HCT116 (cell line): ENCODE measurements around the gene ARF1.

ENCODE experiments used
- CEBPB ChIP-seq: IDR thresholded peaks from 2 replicates; pipeline ENCODE4 v1.6.1; 2012; ENCODE audit warnings: low read depth
- EZH2 ChIP-seq: fragments of 200-600 bp; sonication (generic); IDR thresholded peaks from 2 replicates; pipeline ENCODE4 v1.6.1; 2017; ENCODE audit warnings: antibody characterized with exemption, mixed run types
- EZH2phosphoT487 ChIP-seq: fragments of 200-600 bp; IDR thresholded peaks from 2 replicates; pipeline ENCODE4 v1.6.1; 2018; ENCODE audit warnings: antibody characterized with exemption, borderline replicate concordance
- POLR2A ChIP-seq: IDR thresholded peaks from 2 replicates; pipeline ENCODE4 v1.7.0; 2011; ENCODE audit warnings: borderline replicate concordance; ENCODE audit not compliant: insufficient read depth, insufficient read length; ENCODE audit errors: extremely low read depth
- POLR2AphosphoS5 ChIP-seq: IDR thresholded peaks from 2 replicates; pipeline ENCODE4 v1.6.1; 2011; ENCODE audit warnings: mild to moderate bottlenecking, low read depth, low read length, moderate library complexity
- RAD21 ChIP-seq: IDR thresholded peaks from 2 replicates; pipeline ENCODE4 v1.6.1; 2012; ENCODE audit warnings: low read depth, mild to moderate bottlenecking
- TCF7L2 ChIP-seq: IDR thresholded peaks from 2 replicates; pipeline ENCODE4 v1.7.0; 2011; ENCODE audit warnings: borderline replicate concordance, inconsistent platforms; ENCODE audit not compliant: insufficient read depth, insufficient read length; ENCODE audit errors: extremely low read depth
- YY1 ChIP-seq: IDR thresholded peaks from 2 replicates; pipeline ENCODE4 v1.6.1; 2011; ENCODE audit warnings: low read length, low read depth, moderate library complexity, mild to moderate bottlenecking; ENCODE audit not compliant: insufficient replicate concordance; ENCODE audit errors: extremely low read depth
- ZNF274 ChIP-seq: fragments of 200-500 bp; sonication (Bioruptor generic); IDR thresholded peaks from 2 replicates; pipeline ENCODE4 v1.6.1; 2014; ENCODE audit warnings: mild to moderate bottlenecking, low read depth, low read length, inconsistent platforms
- TF ChIP-seq, protein P1 (sequence below), 3 experiments: fragments of 200-600 bp in 1 of 3; sonication (generic) in 1 of 3; IDR thresholded peaks in 2 of 3; conservative IDR thresholded peaks in 1 of 3; 2 replicates each; pipeline ENCODE4 v1.5.1; 2012 to 2017; ENCODE audit warnings: low read depth in 2 of 3, low read length in 2 of 3, antibody characterized with exemption in 1 of 3, borderline replicate concordance in 1 of 3, control low read depth in 1 of 3, mild to moderate bottlenecking in 1 of 3, mixed read lengths in 1 of 3, mixed run types in 1 of 3, moderate library complexity in 1 of 3; ENCODE audit not compliant: insufficient read depth in 1 of 3

DNA sequence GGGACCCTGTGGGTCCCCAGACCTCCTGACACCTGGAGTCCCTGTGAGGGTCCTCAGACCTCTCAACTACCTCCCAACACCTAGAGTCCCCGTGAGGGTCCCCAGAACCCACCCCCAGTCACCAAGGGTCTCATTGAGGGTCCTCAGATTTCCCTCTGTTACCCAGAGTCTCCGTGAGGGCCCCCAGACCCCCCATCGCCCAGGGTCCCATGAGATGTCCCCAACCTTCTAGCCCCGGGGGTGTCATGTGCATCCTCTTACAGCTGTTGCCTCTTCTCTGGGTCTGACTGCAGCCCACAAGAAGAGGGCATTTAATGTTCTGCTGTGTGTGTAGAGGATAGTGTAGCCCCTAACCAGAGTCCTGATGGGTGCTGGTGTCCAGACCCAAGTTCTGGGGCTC lies 65.3 kb downstream of the ARF1 start:
- TF ChIP-seq, protein P1, sequence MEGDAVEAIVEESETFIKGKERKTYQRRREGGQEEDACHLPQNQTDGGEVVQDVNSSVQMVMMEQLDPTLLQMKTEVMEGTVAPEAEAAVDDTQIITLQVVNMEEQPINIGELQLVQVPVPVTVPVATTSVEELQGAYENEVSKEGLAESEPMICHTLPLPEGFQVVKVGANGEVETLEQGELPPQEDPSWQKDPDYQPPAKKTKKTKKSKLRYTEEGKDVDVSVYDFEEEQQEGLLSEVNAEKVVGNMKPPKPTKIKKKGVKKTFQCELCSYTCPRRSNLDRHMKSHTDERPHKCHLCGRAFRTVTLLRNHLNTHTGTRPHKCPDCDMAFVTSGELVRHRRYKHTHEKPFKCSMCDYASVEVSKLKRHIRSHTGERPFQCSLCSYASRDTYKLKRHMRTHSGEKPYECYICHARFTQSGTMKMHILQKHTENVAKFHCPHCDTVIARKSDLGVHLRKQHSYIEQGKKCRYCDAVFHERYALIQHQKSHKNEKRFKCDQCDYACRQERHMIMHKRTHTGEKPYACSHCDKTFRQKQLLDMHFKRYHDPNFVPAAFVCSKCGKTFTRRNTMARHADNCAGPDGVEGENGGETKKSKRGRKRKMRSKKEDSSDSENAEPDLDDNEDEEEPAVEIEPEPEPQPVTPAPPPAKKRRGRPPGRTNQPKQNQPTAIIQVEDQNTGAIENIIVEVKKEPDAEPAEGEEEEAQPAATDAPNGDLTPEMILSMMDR (IDR thresholded peaks at IDR 0.05 in 2 of 3, conservative IDR thresholded peaks at IDR 0.05 in 1 of 3; ENCODE audit: borderline replicate concordance in 1 of 3, insufficient read depth in 1 of 3, low read depth in 2 of 3, low read length in 2 of 3) = no peak
- TF ChIP-seq POLR2A = no peak
- no peak for TF ChIP-seq CEBPB
- TF ChIP-seq EZH2 = no peak
- no peak for TF ChIP-seq YY1
- no peak for TF ChIP-seq RAD21
- no peak for TF ChIP-seq TCF7L2
- TF ChIP-seq ZNF274 = no peak
- no peak for TF ChIP-seq EZH2phosphoT487
- no peak for TF ChIP-seq POLR2AphosphoS5
